Measurements from ENCODE around the gene KLF11.

The KLF11 gene

GRCh38 chr2:10076511-10076910 lies 33.2 kb downstream of the KLF11 start:
- TF ChIP-seq CTCF (IDR thresholded peaks at IDR 0.05; ENCODE audit: insufficient read depth, low read length, poor library complexity, severe bottlenecking), result no peak
- no peaks in the 10 kb centered on the region for H3K27me3 ChIP-seq (replicated peaks; ENCODE audit: control insufficient read depth, insufficient read depth, low read length)
- H3K4me3 ChIP-seq (replicated peaks; ENCODE audit: low read depth, low read length), result no peak overlapping the region
- no peak for DNase-seq (ENCODE audit: extremely low read depth, insufficient read length)
- no peaks in the 10 kb centered on the region for H3K36me3 ChIP-seq (ENCODE audit: control insufficient read depth, insufficient read depth, low read length)

- DNase-seq (ENCODE audit: extremely low read depth, insufficient read length), result no peak
- H3K27me3 ChIP-seq (replicated peaks; ENCODE audit: control insufficient read depth, insufficient read depth, low read length), result no peaks in the 10 kb centered on the region
- H3K36me3 ChIP-seq (ENCODE audit: control insufficient read depth, insufficient read depth, low read length), result no peaks in the 10 kb centered on the region
- no peak for TF ChIP-seq CTCF (IDR thresholded peaks at IDR 0.05; ENCODE audit: insufficient read depth, low read length, poor library complexity, severe bottlenecking)
- H3K4me3 ChIP-seq (replicated peaks; ENCODE audit: low read depth, low read length), result no peak overlapping the region
These were observed 33.7 kb downstream of the KLF11 start for GRCh38 chr2:10076988-10077527.

- H3K36me3 ChIP-seq (ENCODE audit: control insufficient read depth, insufficient read depth, low read length), result no peaks in the 10 kb centered on the region
- no peak for DNase-seq (ENCODE audit: extremely low read depth, insufficient read length)
- H3K4me3 ChIP-seq (replicated peaks; ENCODE audit: low read depth, low read length), result peak overlapping the region; percentile 14; the same call in 1 of the 2 replicates
- TF ChIP-seq CTCF (IDR thresholded peaks at IDR 0.05; ENCODE audit: insufficient read depth, low read length, poor library complexity, severe bottlenecking), result no peak
- H3K27me3 ChIP-seq (replicated peaks; ENCODE audit: control insufficient read depth, insufficient read depth, low read length), result no peaks in the 10 kb centered on the region
These were observed 34.7 kb downstream of the KLF11 start for GRCh38 chr2:10078001-10078400.

- peak overlapping the region; percentile 69 for H3K4me3 ChIP-seq (replicated peaks; ENCODE audit: low read depth, low read length)
- no peak for TF ChIP-seq CTCF (IDR thresholded peaks at IDR 0.05; ENCODE audit: insufficient read depth, low read length, poor library complexity, severe bottlenecking)
- no peaks in the 10 kb centered on the region for H3K27me3 ChIP-seq (replicated peaks; ENCODE audit: control insufficient read depth, insufficient read depth, low read length)
- H3K36me3 ChIP-seq (ENCODE audit: control insufficient read depth, insufficient read depth, low read length), result no peaks in the 10 kb centered on the region
- no peak for DNase-seq (ENCODE audit: extremely low read depth, insufficient read length)
These were observed 35.4 kb downstream of the KLF11 start for GRCh38 chr2:10078704-10079265.

GRCh38 chr2:10079266-10079869 lies 36.0 kb downstream of the KLF11 start:
- H3K27me3 ChIP-seq (replicated peaks; ENCODE audit: control insufficient read depth, insufficient read depth, low read length), result no peaks in the 10 kb centered on the region
- no peaks in the 10 kb centered on the region for H3K36me3 ChIP-seq (ENCODE audit: control insufficient read depth, insufficient read depth, low read length)
- TF ChIP-seq CTCF (IDR thresholded peaks at IDR 0.05; ENCODE audit: insufficient read depth, low read length, poor library complexity, severe bottlenecking), result no peak
- H3K4me3 ChIP-seq (replicated peaks; ENCODE audit: low read depth, low read length), result peak overlapping the region; percentile 69
- DNase-seq (ENCODE audit: extremely low read depth, insufficient read length), result peak; percentile 53

Data from GM06990 (cell line).